Panc1 (cell line): ENCODE data around the gene ZNF318. TPM values are rescaled to one million over a fixed set of nuclear protein-coding genes. Genes with fewer than 3 reads are reported as not detected.

ENCODE experiments used
- ATAC-seq: fragments of 200-7000 bp; cut with Tn5 transposase; 2 replicates; pipeline ENCODE4 v1.9.1; 2020; ENCODE audit warnings: mild to moderate bottlenecking, moderate library complexity
- BruUV-seq: library from RNA; stranded (reverse); fragments of 400-500 nt; replicated peaks from 2 replicates; lab custom pipeline; 2021; lab: Mats Ljungman, UMichigan
- CTCF ChIA-PET: fragments of 300-600 bp; sonication (Branson Sonifier 250); formaldehyde crosslinking; loops from one replicate; lab custom pipeline; 2022; ENCODE audit warnings: antibody characterized with exemption; lab: Charles Lee
- POLR2A ChIA-PET: fragments of 300-600 bp; sonication (Branson Sonifier 250); formaldehyde crosslinking; loops from one replicate; lab custom pipeline; 2022; ENCODE audit warnings: antibody characterized with exemption; lab: Charles Lee
- DNase-seq: peaks from one replicate; pipeline ENCODE4 v3.0.0-alpha.2; 2010; ENCODE audit warnings: low read depth, low spot score
- H3K27ac ChIP-seq: 2 replicates; pipeline ENCODE4 v1.5.1; 2011; ENCODE audit warnings: mild to moderate bottlenecking, low read length, inconsistent platforms
- H3K27me3 ChIP-seq: fragments of 200-500 bp; sonication (Bioruptor generic); 2 replicates; pipeline ENCODE4 v1.6.0; 2014; ENCODE audit warnings: low read length, inconsistent platforms; ENCODE audit not compliant: control insufficient read depth, insufficient read depth
- H3K36me3 ChIP-seq: fragments of 200-500 bp; sonication (Bioruptor generic); 2 replicates; pipeline ENCODE4 v1.5.1; 2014; ENCODE audit warnings: inconsistent platforms, mild to moderate bottlenecking, low read length, moderate library complexity; ENCODE audit not compliant: control insufficient read depth, insufficient read depth
- H3K4me1 ChIP-seq: 2 replicates; pipeline ENCODE4 v1.5.1; 2011; ENCODE audit warnings: inconsistent platforms, mild to moderate bottlenecking, low read length, moderate library complexity; ENCODE audit not compliant: control insufficient read depth, insufficient read depth
- H3K4me3 ChIP-seq, 2 experiments: 2 replicates each; pipeline ENCODE4 v1.5.1; 2011 to 2012; ENCODE audit warnings: low read depth in 2 of 2, low read length in 2 of 2, mild to moderate bottlenecking in 2 of 2, inconsistent platforms in 1 of 2, moderate library complexity in 1 of 2
- H3K9me3 ChIP-seq: fragments of 200-500 bp; sonication (Bioruptor generic); 2 replicates; pipeline ENCODE4 v1.5.1; 2014; ENCODE audit warnings: low read depth, mild to moderate bottlenecking, inconsistent platforms, low read length, moderate library complexity; ENCODE audit not compliant: control insufficient read depth, insufficient read depth
- CTCF ChIP-seq: fragments of 450-650 bp; IDR thresholded peaks from 2 replicates; pipeline ENCODE4 v1.5.1; 2017; ENCODE audit warnings: mild to moderate bottlenecking
- POLR2AphosphoS5 ChIP-seq: IDR thresholded peaks from 2 replicates; pipeline ENCODE4 v1.6.1; 2012; ENCODE audit warnings: mild to moderate bottlenecking, low read depth, low read length, moderate library complexity
- REST ChIP-seq, 2 experiments: IDR thresholded peaks; 2 replicates each; pipeline ENCODE4 v1.6.1; 2011 to 2012; ENCODE audit warnings: low read depth in 2 of 2, control low read depth in 1 of 2, low read length in 1 of 2, mild to moderate bottlenecking in 1 of 2, moderate library complexity in 1 of 2; ENCODE audit not compliant: insufficient read depth in 1 of 2
- SIN3A ChIP-seq: IDR thresholded peaks from 2 replicates; pipeline ENCODE4 v1.6.1; 2012; ENCODE audit warnings: low read depth, mild to moderate bottlenecking, low read length, moderate library complexity, borderline replicate concordance; ENCODE audit not compliant: insufficient read depth
- TCF7L2 ChIP-seq: IDR thresholded peaks from 2 replicates; pipeline ENCODE4 v1.6.1; 2011; ENCODE audit warnings: mild to moderate bottlenecking, low read depth, low read length, inconsistent platforms
- in situ Hi-C: cut with HindIII; loops from 2 replicates; pipeline ENCODE4 v1.10.0; 2016; ENCODE audit warnings: low sequenced_read_pairs, low pct_unique_long_range_greater_than_20kb
- intact Hi-C: fragments of 100-400 bp; cut with micrococcal nuclease; formaldehyde crosslinking; loops from one replicate; pipeline ENCODE4 v1.10.0; 2022; ENCODE audit not compliant: unreplicated experiment
- total RNA-seq: library from RNA; stranded (reverse); gene quantifications from one replicate; pipeline ENCODE4 v1.2.1, GENCODE V29; 2021; ENCODE audit not compliant: unreplicated experiment

ZNF318 gene
- total RNA-seq, 1 experiment from 2014 or later = 28.0 TPM

- DNase-seq (no peak), ATAC-seq (no peak)
- intact Hi-C loops (no loop called here), in situ Hi-C loops (no loop called here)
- CTCF ChIA-PET = interaction anchor here (0.6 to 1.0 kb wide), 2 partner anchors 27 to 33 kb away, joined by 3 read pairs; no protein-coding TSS in a partner anchor
- Histone ChIP-seq H3K27ac (no peak overlapping the region), H3K4me1 (no peaks in the 10 kb centered on the region), H3K9me3 (no peaks in the 10 kb centered on the region), H3K4me3 (peak overlapping the region; percentile 43 to 60), H3K27me3 (peaks cover 2% of the 10 kb centered on the region; the same call in 1 of the 2 replicates), H3K36me3 (no peaks in the 10 kb centered on the region)
- no TSS peak for BruUV-seq
- TF ChIP-seq SIN3A (no peak), REST (IDR thresholded peaks at IDR 0.05; ENCODE audit: insufficient read depth in 1 of 2, low read depth in 2 of 2, low read length in 1 of 2) (no peak), CTCF (no peak), POLR2AphosphoS5 (no peak), TCF7L2 (no peak)
- POLR2A ChIA-PET = no interaction called here
Observed at GRCh38 chr6:43308990-43309477, 60.4 kb downstream of the ZNF318 start.

GRCh38 chr6:43308101-43308989 is 61.1 kb downstream of the ZNF318 start, which contains the start of gene CRIP3:
Gene CRIP3 (minus strand): TSS chr6:43308826. CDS start chr6:43308792, 34 bp downstream.
- Histone ChIP-seq H3K27me3 (peaks cover 2% of the 10 kb centered on the region; the same call in 1 of the 2 replicates), H3K9me3 (no peaks in the 10 kb centered on the region), H3K4me1 (no peaks in the 10 kb centered on the region), H3K4me3 (peak within 1 kb of the TSS; percentile 43 to 60), H3K27ac (no peak within 1 kb of the TSS), H3K36me3 (no peaks in the 10 kb centered on the region)
- in situ Hi-C loops = no loop called here
- ATAC-seq = peak; percentile 92
- BruUV-seq = no TSS peak
- ChIA-PET POLR2A (no interaction called here), CTCF (interaction anchor here (0.6 to 1.1 kb wide), 7 partner anchors 11 to 707 kb away, joined by 3 to 4 read pairs (median 3); no protein-coding TSS in a partner anchor)
- no peak for TF ChIP-seq REST (IDR thresholded peaks at IDR 0.05; ENCODE audit: insufficient read depth in 1 of 2, low read depth in 2 of 2, low read length in 1 of 2)
- TF ChIP-seq SIN3A = no peak
- peak; percentile 44 for TF ChIP-seq CTCF
- intact Hi-C loops = no loop called here
- DNase-seq = peak; percentile 20
